HG02943 (cell line): ENCODE measurements around the gene GLRA3.
"Not testable (repeated sequence)": the region's sequence is repeated elsewhere in the genome, so short reads cannot be mapped to it uniquely, and the experiment has no call there.

ENCODE experiments used
- ATAC-seq: cut with Tn5 transposase; IDR thresholded peaks from one replicate; pipeline ENCODE4 v1.9.1; 2021; ENCODE audit warnings: mild to moderate bottlenecking, low read depth, moderate library complexity; ENCODE audit not compliant: unreplicated experiment

GLRA3 gene

DNA sequence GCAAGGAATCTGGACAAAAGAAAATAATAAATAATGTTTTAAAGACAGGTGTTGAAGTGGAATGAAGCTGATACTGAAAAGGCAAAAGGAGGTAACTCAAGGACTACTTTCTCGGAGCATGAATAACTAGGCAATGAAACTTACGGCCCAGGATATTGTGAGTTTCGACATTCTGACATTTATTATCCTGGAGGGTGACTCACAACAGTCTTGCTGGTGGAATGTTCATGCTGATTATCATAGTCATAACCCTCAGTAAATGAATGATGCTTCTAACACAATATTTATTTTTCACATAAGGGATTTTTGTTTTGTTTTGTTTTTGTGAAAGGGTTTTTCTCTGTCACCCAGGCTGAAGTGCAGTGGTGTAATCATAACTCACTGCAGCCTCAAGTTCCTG, 159.8 kb downstream of the GLRA3 start:
- ATAC-seq, result no peak

DNA sequence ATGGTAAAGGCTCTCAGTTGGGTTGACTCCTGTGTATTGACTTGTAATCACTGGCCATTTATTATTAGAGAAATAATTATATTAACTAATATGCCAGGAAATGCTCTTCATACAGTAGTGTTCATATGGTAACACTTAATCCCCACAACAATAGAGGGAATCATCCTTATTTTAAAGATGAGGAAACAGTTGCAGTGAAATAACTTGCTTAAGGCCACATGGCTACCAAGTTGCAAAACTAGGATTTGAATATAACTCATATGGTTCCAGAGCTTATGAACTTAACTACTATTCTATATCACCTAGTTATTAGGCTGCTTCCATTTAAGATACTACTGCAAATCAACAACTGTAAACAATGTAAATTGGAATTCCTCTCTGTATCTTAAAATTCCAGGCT, 163.2 kb downstream of the GLRA3 start:
- ATAC-seq, result no peak

DNA sequence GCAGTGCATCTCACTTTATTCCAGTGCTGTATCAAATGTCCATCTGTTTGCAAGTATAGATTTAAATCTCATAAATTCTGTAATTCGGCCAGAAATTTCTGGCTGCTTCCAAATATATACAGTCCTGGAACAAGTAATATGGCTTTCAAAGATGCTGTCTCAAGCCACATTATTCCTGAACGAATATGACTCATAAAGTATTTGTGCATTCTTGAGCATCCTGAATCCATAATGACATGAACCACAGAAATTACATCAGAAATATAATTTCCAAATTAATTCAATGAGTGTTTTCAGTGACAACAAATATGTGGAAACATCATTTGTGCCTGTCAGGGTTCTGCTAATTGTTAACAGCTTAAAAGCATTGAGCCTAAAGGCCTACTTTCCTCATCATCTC, 165.8 kb downstream of the GLRA3 start:
- ATAC-seq, result no peak

DNA sequence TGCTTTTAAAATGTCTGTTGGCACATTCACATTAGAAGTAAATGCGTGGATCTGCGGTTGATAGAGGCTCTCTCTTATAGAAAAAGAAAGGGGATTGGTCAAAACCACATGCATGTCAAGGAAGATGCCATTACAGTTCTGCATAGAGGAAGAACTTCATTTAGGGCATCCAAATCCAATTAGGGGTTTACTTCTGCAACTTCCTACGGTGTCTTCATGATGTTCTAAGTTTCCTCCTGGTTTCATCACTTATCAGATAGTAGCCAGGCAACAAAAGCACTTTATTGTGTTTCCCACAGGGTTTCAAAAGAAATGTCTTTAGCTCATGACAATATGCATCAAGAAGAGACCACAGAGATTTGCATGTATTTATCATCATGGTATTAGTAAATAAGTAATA, 170.8 kb downstream of the GLRA3 start:
- ATAC-seq, result no peak

GRCh38 chr4:174657472-174657871, 171.6 kb downstream of the GLRA3 start:
- no peak for ATAC-seq

- ATAC-seq, result no peak
Measured at GRCh38 chr4:174654634-174655033, 174.4 kb downstream of the GLRA3 start.

DNA sequence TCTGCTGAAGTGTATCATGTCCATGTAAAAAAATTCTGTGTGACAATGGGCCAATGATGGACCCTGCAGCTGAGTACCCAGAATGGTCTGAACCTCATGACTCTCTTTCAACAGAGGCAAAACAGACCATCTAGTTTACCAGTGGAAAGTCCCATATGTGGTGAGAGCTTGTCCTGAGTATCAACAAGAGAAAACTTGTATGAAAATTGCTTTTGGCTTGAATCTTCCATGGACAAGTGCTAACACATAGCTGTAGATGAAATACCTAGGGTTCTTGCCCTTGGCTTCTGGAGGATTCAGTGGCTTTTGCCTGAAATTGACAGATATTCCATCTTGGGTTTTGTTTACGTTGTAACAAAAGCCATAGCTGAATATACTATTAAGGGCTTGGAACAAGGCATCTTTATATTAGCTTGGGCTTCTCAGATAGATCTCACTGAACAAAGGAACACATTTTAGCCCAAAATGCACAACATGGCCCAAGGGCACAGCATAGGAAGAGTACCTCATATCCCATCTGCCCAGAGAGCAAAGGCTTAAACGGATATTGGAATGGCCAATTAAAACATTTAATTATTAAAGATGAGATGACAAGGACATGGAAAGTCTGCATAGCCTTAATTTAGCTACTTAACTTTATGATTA, 178.2 kb downstream of the GLRA3 start:
- ATAC-seq, result no peak

DNA sequence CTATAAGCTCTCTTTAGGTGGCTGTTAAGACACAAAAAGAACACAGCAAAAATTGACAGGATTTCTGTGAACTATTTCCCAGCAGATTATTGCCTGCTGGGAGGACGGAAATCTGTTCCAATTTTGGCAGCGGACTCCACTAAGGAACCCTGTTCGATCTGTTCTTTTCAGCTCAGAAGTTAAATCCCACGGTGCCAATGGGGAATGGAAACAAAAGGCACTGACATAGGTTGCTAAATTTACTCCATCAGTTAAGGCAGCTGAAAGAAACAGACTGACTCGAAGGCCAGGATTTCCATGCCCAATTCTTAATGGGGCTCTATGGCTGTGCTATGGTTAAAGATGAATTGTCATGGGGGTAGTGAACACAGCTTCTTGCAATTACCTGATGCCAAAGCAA, 180.2 kb downstream of the GLRA3 start:
- ATAC-seq, result no peak

DNA sequence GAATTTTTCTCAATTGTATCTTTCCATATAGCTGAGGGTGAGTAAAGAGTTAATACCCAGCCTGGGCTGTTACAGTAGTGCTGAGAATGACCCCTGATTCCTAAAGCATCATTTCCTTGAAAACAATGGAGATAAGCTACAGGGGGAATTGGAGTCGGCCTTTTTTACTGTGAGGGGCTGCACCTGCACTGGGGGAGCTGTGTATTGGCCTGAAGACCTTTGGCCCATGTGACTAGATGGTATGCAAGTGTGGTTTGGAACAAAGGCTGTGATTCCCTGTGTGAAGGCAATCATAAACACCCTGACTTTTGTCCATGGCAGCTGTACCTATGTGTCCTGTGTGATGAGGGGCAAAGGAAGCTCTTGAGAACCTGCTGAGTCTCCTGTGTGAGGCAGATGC, 182.7 kb downstream of the GLRA3 start:
- ATAC-seq, result no peak

DNA sequence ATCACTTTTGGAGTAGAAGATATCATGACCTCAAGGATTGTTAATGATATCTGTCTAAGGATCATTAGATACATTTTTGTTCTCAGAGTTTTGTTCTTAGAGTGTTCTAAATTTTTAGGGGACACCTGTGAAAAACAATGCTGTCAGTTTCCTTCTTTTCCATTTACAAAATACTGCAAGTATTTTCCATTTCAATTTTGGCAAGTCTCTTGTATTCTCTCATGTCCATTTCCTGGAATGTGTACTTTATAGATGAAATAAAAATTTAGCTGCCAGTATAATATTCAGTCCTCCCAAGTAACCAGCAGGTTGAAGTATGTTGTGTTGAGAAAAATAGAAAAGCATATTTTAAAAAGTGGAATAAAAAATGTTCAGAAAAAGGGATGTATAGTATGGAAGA, 188.9 kb downstream of the GLRA3 start:
- no peak for ATAC-seq

DNA sequence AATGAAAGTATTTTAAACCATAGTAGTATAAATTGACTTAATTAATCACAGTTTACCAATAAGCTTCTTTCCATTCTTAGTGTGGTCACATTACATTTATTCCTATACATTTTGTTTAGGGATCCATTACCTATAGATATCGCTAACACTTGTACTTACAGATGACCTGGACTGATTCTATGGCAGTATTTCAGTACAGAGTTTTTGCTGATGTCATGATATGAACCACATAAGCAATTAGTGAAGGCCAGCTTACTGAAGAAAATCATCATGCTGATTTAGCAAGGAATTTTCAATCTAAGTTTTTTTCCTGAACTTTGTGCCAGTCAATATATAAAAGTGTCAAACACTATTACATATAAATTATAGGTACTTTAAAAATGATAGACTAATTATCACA, 193.3 kb downstream of the GLRA3 start:
- ATAC-seq, result no peak

DNA sequence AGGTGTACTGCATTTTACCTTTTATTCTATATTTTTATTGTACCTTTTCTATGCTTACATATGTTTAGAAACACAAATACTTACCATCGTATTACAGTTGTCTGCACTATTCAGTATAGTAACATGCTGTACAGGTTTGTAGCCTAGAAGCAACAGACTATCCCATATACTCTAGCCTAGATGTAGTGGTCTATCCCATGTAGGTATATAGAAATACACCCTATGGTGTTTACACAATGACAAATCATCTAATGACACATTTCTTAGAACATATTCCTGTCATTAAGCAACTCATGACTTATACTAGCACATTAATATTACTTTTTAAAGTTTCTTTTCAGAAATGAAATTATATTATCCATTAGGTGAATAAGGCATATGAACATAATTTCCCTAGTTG, 195.6 kb downstream of the GLRA3 start:
- ATAC-seq, result no peak

DNA sequence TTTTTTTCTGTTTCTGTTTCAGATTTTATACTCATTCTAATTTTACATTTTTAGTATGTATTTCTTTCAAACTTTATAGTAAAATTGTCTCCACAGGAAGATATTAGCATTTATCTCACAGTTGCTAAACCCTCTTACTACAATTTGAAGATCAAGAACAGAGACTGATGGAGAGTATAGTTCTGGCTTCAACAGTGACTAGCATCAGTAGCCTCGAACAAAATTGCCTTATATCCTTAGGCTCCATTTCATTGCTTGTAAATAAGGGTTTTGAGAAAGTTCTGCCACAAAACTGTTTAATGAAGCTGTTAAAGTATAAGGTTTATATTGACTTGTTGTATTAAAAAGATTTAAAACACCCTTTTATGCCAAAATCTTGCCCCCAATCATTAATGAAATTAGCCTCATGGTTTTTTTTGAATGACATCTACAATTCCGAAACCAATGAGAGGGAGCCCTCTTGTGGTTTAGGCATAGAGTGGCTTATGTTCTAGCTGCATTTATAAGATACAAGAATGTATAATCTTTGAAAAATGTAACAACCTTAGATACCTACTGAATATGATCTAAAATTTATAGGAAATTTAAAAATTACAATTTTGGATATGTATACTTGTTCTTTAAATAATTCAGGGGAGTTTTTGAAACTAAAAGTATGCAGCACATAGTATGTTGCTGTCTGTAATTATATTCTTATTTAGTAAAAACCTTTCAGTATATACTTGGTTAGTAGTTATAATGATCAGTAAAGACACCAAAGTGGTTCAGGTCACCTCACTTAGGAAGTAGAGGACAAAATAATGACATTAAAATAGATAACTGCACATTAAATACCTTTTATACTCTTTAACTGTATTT, 196.9 kb downstream of the GLRA3 start:
- no peak for ATAC-seq

DNA sequence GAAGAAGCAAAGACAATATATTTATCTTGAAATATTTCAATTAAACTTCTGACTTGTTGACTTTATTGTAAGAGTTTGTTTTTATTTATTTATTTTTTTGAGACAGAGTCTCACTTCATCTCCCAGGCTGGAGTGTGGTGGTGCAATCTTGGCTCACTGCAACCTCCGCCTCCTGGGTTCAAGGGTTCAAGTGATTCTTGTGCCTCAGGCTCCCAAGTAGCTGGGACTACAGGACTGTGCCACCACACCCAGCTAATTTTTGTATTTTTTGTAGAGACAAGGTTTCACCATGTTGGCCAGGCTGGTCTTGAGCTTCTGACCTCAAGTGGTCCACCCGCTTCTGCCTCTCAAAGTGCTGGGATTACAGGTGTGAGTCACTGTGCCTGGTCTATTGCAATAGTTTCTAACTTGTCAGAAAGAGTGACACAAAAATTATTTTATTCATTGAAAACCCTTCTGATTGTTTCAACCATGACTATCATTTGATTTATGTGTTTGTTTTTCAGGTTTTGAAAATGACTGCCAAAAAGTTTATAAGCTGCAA, 199.1 kb downstream of the GLRA3 start:
- ATAC-seq, result not testable (repeated sequence)

GRCh38 chr4:174629265-174629664, 199.8 kb downstream of the GLRA3 start:
- no peak for ATAC-seq

DNA sequence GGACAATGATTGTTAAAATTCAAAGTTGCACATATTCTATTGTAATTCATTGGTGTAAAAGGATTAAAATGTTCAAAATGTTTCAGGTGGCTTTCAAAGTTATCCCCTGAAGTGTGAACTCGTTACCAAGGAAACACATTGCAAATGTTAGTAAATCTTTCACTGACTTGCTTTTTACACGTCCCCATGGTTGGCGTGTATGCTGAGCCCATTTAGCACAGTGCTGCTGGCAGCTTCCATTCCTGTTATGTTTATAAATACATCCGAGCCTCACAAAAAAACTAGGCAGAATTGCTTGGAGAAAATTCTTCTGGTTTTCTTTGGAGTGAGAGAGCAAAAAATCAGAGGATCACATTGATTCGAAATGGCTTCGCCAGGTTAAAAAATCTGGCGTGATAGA, 200.9 kb downstream of the GLRA3 start:
- no peak for ATAC-seq

- ATAC-seq, result no peak
Measured at GRCh38 chr4:174627473-174627872, 201.6 kb downstream of the GLRA3 start.

DNA sequence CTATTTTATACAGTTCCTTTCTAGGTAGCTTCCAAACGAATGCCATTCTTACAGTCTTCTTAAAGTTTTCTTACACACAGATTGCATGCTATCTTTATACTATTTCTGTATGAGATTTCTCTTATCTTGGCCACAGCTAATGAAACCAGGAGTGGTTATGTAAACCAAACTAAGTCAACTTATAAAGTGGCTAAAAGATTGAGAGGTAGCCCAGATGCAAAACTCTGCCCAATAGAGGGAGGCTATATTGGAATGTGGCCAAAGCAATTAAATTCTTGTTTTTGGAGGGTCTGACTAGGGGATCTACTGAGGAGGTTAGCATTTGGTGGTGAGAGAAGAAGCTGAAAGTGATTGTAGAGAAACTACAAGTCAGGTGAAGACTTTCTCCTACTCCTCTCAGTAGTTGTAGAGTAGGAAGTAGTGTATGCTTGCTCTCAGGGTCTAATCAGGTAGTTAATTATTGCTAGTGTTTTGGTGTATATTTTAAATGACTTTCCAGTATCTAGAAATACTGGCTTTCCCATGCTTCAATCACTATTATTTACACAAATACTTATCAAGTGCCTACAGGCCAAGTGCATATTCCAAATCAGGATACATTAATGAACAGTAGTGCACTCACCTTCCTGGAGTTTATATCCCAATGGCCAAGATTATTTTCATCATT, 202.6 kb downstream of the GLRA3 start:
- ATAC-seq, result no peak

DNA sequence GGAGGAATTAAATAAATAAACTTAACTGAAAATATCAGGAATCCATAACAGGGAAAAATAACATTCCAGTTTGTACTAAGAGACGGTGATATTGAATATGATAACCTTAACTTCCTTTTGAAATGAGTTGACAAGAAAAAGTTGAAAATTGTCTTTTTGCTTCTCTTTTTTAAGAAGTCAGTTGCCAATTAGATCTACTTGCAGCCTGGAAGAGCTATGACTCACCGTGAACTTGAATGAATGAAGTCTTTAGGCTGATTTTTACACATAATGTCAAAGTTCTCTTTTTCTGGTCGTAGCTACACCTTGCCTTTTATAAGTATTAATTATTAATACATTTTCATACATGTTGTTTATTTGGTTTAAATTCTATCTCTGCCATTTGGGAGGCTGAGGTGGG, 212.4 kb downstream of the GLRA3 start:
- no peak for ATAC-seq

DNA sequence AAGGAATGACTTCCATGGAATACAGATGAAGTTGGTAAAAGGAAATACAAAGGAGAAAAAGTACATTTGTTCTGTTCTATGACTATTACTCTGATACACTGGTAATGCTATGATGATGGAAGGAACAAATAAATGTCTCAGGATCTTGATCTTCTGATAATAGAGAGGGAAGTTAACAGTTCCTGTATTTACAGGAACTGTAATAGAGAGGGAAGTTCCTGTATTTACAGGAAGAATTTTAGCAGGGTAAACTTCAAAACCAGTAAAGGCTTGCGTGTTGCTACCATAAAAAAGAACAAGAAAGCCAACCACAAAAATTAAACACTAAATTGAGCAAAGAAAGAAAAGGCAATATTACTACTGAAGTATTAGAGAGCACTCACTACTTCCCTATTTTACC, 215.1 kb downstream of the GLRA3 start:
- ATAC-seq, result no peak

DNA sequence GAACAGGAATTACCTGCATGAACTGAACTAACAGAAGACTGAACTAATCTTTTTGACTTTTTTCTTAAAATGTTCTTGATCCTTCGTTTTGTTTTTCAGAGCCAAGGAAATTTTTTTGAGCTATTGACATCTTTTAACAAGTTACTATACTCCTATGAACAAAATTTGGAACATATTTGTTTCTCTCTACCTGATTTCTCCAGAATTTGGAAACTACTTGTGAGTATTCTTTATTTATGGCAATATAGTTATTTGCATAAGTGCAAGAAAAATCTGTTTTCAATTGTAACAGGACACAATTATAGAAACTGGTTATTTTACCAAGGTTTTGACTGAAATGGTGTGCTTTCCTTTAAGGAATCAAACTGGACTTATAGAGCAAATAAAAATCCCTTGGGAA, 217.3 kb downstream of the GLRA3 start:
- no peak for ATAC-seq
